Spleen (tissue), 11 donors: ENCODE measurements around the gene KLHL22. TPM values are rescaled to one million over a fixed set of nuclear protein-coding genes. Genes with fewer than 3 reads are reported as not detected.
"Not testable (repeated sequence)": the region's sequence is repeated elsewhere in the genome, so short reads cannot be mapped to it uniquely, and the experiment has no call there.

ENCODE experiments used
- DNase-seq: peaks from one replicate; pipeline ENCODE4 v3.0.0-alpha.2; 2020
- H3K27ac ChIP-seq, 8 donors: fragments of 200-600 bp; sonication (generic) in 7 of 8; 1 replicate in 4 of 8; 2 replicates in 4 of 8; pipeline versions ENCODE4 v1.5.0 to v1.8.0; 2016 to 2021; ENCODE audit warnings: inconsistent platforms in 4 of 8, mild to moderate bottlenecking in 4 of 8, moderate library complexity in 1 of 8
- H3K27me3 ChIP-seq, 7 donors: fragments of 200-600 bp; sonication (generic) in 6 of 7; replicated peaks in 1 of 7; 1 replicate in 4 of 7; 2 replicates in 3 of 7; pipeline versions ENCODE4 v1.5.0 to v1.8.0; 2016 to 2021; ENCODE audit warnings: inconsistent platforms in 3 of 7, mild to moderate bottlenecking in 1 of 7
- H3K36me3 ChIP-seq, 6 donors: fragments of 200-600 bp; sonication (generic) in 5 of 6; 1 replicate in 4 of 6; 2 replicates in 2 of 6; pipeline versions ENCODE4 v1.5.0 to v1.8.0; 2016 to 2021; ENCODE audit warnings: inconsistent platforms in 2 of 6
- H3K4me1 ChIP-seq, 6 donors: fragments of 200-600 bp; sonication (generic) in 5 of 6; 1 replicate in 3 of 6; 2 replicates in 3 of 6; pipeline versions ENCODE4 v1.5.0 to v1.8.0; 2016 to 2021; ENCODE audit warnings: inconsistent platforms in 3 of 6
- H3K4me3 ChIP-seq, 8 donors: fragments of 200-600 bp; sonication (generic) in 7 of 8; 1 replicate in 4 of 8; 2 replicates in 4 of 8; pipeline versions ENCODE4 v1.5.0 to v1.8.0; 2016 to 2021; ENCODE audit warnings: inconsistent platforms in 4 of 8, mild to moderate bottlenecking in 4 of 8, moderate library complexity in 2 of 8
- H3K9me3 ChIP-seq, 8 donors: fragments of 200-600 bp; sonication (generic) in 7 of 8; 1 replicate in 4 of 8; 2 replicates in 4 of 8; pipeline versions ENCODE4 v1.5.0 to v1.8.0; 2016 to 2021; ENCODE audit warnings: inconsistent platforms in 4 of 8
- CTCF ChIP-seq, 11 experiments: fragments of 200-600 bp in 7 of 11; fragments of 450-650 bp in 4 of 11; sonication (generic) in 4 of 11; IDR thresholded peaks in 8 of 11; conservative IDR thresholded peaks in 3 of 11; 1 replicate in 7 of 11; 2 replicates in 4 of 11; pipeline versions ENCODE4 v1.4.0 to v1.8.0; 2016 to 2021; ENCODE audit warnings: antibody characterized with exemption in 11 of 11, inconsistent platforms in 4 of 11, mild to moderate bottlenecking in 1 of 11
- POLR2A ChIP-seq, 3 donors: fragments of 450-650 bp; IDR thresholded peaks; one replicate each; pipeline ENCODE4 v1.5.1; 2017; ENCODE audit warnings: antibody characterized with exemption in 3 of 3, mild to moderate bottlenecking in 1 of 3
- POLR2AphosphoS5 ChIP-seq, 3 donors: sonication (generic); formaldehyde crosslinking; IDR thresholded peaks; one replicate each; pipeline ENCODE4 v1.5.1; 2017; ENCODE audit warnings: antibody characterized with exemption in 3 of 3
- WGBS, 5 donors: extraction: QIAGEN DNeasy Blood & Tissue Kit in 3 of 5; methylation state at CpG; one replicate each; pipeline versions ENCODE4 v1.1.5 to v1.1.7; 2013 to 2018; 5-methylcytosine and 5-hydroxymethylcytosine counted together
- intact Hi-C: fragments of 100-400 bp; cut with DNase I; formaldehyde crosslinking; loops from one replicate; pipeline ENCODE4 v1.15.0; 2023; ENCODE audit warnings: low total_unique reads
- polyA plus RNA-seq, 3 donors: library from polyadenylated mRNA; stranded (reverse); fragments of 200-250 nt; gene quantifications; one replicate each; pipeline ENCODE4 v1.2.1, GENCODE V29; 2013
- total RNA-seq, 7 donors: library from RNA; depleted of rRNA in 3 of 7; stranded (reverse); fragments of >200 nt in 3 of 7; fragmentation: NEBNext Ultra II Directional in 4 of 7; extraction: Animal tissue kit (Norgen Biotek cat#: 25700) in 4 of 7; gene quantifications; one replicate each; pipeline versions ENCODE4 v1.1.0 to v1.2.1, GENCODE V29; 2016 to 2021
- donor health status: healthy with polysubstance abuse.
- donor health status: DM: no; HTN: no; CAD: no; lungs with moderate emphysema.
- donor health status: DM: no; HTN: no; CAD: no.
- donor health status: Bipolar disorder and iron deficiency.
- donor health status: healthy.
- donor health status: DM: no; HTN: no; CAD: no.
- donor health status: DM: yes; HTN: yes; CAD: no.

The KLHL22 gene
- total and polyA plus RNA-seq, 10 donors: 14.0 to 40.6 (median 28.6) TPM

GRCh38 chr22:20471126-20471833 is 24.3 kb downstream of the KLHL22 start:
- Histone ChIP-seq H3K27ac (no peak overlapping the region), H3K36me3 (peaks cover 0 to 32% (median 13%) of the 10 kb centered on the region in 6 donors), H3K4me3 (no peak overlapping the region), H3K4me1 (peaks cover 0 to 18% (median 1%) of the 10 kb centered on the region in 6 donors), H3K9me3 (no peaks in the 10 kb centered on the region), H3K27me3 (no peaks in the 10 kb centered on the region)
- 93 to 98% (median 96%) methylated on average over 9 of the region's 9 CpGs for WGBS, 5 donors
- intact Hi-C loops: no loop called here
- peak; percentile 45 for DNase-seq
- TF ChIP-seq CTCF (IDR thresholded peaks at IDR 0.05 in 8 of 11, conservative IDR thresholded peaks at IDR 0.05 in 3 of 11) (no peak), POLR2AphosphoS5 (IDR thresholded peaks at IDR 0.05) (no peak), POLR2A (IDR thresholded peaks at IDR 0.05) (no peak)

- H3K4me1 ChIP-seq: peaks cover 0 to 20% (median 4%) of the 10 kb centered on the region in 6 donors
- H3K4me3 ChIP-seq, H3K27me3 ChIP-seq, H3K27ac ChIP-seq, intact Hi-C loops, H3K9me3 ChIP-seq: not testable (repeated sequence)
- 95 to 98% (median 97%) methylated on average over 2 of the region's 2 CpGs for WGBS, 5 donors
- peaks cover 0 to 33% (median 13%) of the 10 kb centered on the region in 6 donors for H3K36me3 ChIP-seq
- peak; percentile 6 for DNase-seq
Observed at GRCh38 chr22:20470525-20470924, 25.1 kb downstream of the KLHL22 start.

GRCh38 chr22:20469110-20469868 is 26.3 kb downstream of the KLHL22 start:
- 81 to 88% (median 84%) methylated on average over 6 of the region's 6 CpGs for WGBS, 5 donors
- H3K4me1 ChIP-seq: peaks cover 0 to 28% (median 16%) of the 10 kb centered on the region in 6 donors
- no peak overlapping the region for H3K4me3 ChIP-seq
- H3K9me3 ChIP-seq: no peaks in the 10 kb centered on the region
- intact Hi-C loops: no loop called here
- H3K27ac ChIP-seq: no peak overlapping the region
- H3K27me3 ChIP-seq: no peaks in the 10 kb centered on the region
- no peak for TF ChIP-seq POLR2A (IDR thresholded peaks at IDR 0.05)
- TF ChIP-seq POLR2AphosphoS5 (IDR thresholded peaks at IDR 0.05): no peak
- TF ChIP-seq CTCF (IDR thresholded peaks at IDR 0.05 in 8 of 11, conservative IDR thresholded peaks at IDR 0.05 in 3 of 11): no peak
- H3K36me3 ChIP-seq: peaks cover 0 to 46% (median 13%) of the 10 kb centered on the region in 6 donors
- peak; percentile 48 for DNase-seq

GRCh38 chr22:20466659-20467379 is 28.8 kb downstream of the KLHL22 start:
- Histone ChIP-seq H3K36me3 (peaks cover 0 to 49% (median 13%) of the 10 kb centered on the region in 6 donors), H3K9me3 (no peaks in the 10 kb centered on the region), H3K27ac (no peak overlapping the region), H3K4me3 (no peak overlapping the region), H3K27me3 (no peaks in the 10 kb centered on the region), H3K4me1 (peaks cover 0 to 53% (median 37%) of the 10 kb centered on the region in 6 donors)
- intact Hi-C loops: no loop called here
- 79 to 91% (median 84%) methylated on average over 3 of the region's 3 CpGs for WGBS, 5 donors
- peak; percentile 32 for DNase-seq
- TF ChIP-seq CTCF (IDR thresholded peaks at IDR 0.05 in 8 of 11, conservative IDR thresholded peaks at IDR 0.05 in 3 of 11): no peak
- no peak for TF ChIP-seq POLR2AphosphoS5 (IDR thresholded peaks at IDR 0.05)
- no peak for TF ChIP-seq POLR2A (IDR thresholded peaks at IDR 0.05)
